ENCODE measurements around the gene RARA. TPM values are rescaled to one million over a fixed set of nuclear protein-coding genes. Genes with fewer than 3 reads are reported as not detected.

RARA gene
- total RNA-seq, 1 donor from 2014 or later: 38.8 TPM

GRCh38 chr17:40330850-40331470, 22.0 kb downstream of the RARA start:
- H3K4me1 ChIP-seq (ENCODE audit: insufficient read depth, low read length): peaks cover 27% of the 10 kb centered on the region
- no peak overlapping the region for H3K4me2 ChIP-seq (ENCODE audit: low read length)
- H3K9me3 ChIP-seq (ENCODE audit: insufficient read depth, low read depth, low read length): no peaks in the 10 kb centered on the region
- H3K4me3 ChIP-seq (ENCODE audit: insufficient read depth, low read depth, low read length): no peak overlapping the region
- H3K9ac ChIP-seq (ENCODE audit: low read length): peak overlapping the region; percentile 6
- no peak overlapping the region for H2AFZ ChIP-seq (ENCODE audit: low read depth, low read length)
- peaks cover 5% of the 10 kb centered on the region for H3K36me3 Mint-ChIP-seq (ENCODE audit: low read depth, unreplicated experiment)
- H3K4me1 Mint-ChIP-seq (ENCODE audit: low read depth, unreplicated experiment): peaks cover 22% of the 10 kb centered on the region
- no peak overlapping the region for H3K27ac Mint-ChIP-seq (ENCODE audit: unreplicated experiment)
- no peak for TF ChIP-seq EZH2 (IDR thresholded peaks at IDR 0.05; ENCODE audit: insufficient read depth, low read length)
- TF ChIP-seq, protein P1, sequence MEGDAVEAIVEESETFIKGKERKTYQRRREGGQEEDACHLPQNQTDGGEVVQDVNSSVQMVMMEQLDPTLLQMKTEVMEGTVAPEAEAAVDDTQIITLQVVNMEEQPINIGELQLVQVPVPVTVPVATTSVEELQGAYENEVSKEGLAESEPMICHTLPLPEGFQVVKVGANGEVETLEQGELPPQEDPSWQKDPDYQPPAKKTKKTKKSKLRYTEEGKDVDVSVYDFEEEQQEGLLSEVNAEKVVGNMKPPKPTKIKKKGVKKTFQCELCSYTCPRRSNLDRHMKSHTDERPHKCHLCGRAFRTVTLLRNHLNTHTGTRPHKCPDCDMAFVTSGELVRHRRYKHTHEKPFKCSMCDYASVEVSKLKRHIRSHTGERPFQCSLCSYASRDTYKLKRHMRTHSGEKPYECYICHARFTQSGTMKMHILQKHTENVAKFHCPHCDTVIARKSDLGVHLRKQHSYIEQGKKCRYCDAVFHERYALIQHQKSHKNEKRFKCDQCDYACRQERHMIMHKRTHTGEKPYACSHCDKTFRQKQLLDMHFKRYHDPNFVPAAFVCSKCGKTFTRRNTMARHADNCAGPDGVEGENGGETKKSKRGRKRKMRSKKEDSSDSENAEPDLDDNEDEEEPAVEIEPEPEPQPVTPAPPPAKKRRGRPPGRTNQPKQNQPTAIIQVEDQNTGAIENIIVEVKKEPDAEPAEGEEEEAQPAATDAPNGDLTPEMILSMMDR (IDR thresholded peaks at IDR 0.05; ENCODE audit: insufficient read depth, low read depth, low read length): no peak
- no peaks in the 10 kb centered on the region for H3K36me3 ChIP-seq (ENCODE audit: insufficient read depth, low read length)
- peaks cover 75% of the 10 kb centered on the region for H3K79me2 ChIP-seq (ENCODE audit: insufficient read depth, low read length)
- H3K27me3 Mint-ChIP-seq (ENCODE audit: low read depth, unreplicated experiment): no peaks in the 10 kb centered on the region
- H3K27me3 ChIP-seq (ENCODE audit: insufficient read depth, low read length): no peaks in the 10 kb centered on the region
- no peak for DNase-seq (ENCODE audit: low read depth)
- peaks cover 77% of the 10 kb centered on the region for H4K20me1 ChIP-seq (ENCODE audit: insufficient read depth, low read length)
- H3K27ac ChIP-seq (ENCODE audit: low read depth, low read length): no peak overlapping the region
- no peak for FAIRE-seq
- H3K9me3 Mint-ChIP-seq (ENCODE audit: unreplicated experiment): no peaks in the 10 kb centered on the region
- H3K4me3 Mint-ChIP-seq (ENCODE audit: unreplicated experiment): no peak overlapping the region

DNA sequence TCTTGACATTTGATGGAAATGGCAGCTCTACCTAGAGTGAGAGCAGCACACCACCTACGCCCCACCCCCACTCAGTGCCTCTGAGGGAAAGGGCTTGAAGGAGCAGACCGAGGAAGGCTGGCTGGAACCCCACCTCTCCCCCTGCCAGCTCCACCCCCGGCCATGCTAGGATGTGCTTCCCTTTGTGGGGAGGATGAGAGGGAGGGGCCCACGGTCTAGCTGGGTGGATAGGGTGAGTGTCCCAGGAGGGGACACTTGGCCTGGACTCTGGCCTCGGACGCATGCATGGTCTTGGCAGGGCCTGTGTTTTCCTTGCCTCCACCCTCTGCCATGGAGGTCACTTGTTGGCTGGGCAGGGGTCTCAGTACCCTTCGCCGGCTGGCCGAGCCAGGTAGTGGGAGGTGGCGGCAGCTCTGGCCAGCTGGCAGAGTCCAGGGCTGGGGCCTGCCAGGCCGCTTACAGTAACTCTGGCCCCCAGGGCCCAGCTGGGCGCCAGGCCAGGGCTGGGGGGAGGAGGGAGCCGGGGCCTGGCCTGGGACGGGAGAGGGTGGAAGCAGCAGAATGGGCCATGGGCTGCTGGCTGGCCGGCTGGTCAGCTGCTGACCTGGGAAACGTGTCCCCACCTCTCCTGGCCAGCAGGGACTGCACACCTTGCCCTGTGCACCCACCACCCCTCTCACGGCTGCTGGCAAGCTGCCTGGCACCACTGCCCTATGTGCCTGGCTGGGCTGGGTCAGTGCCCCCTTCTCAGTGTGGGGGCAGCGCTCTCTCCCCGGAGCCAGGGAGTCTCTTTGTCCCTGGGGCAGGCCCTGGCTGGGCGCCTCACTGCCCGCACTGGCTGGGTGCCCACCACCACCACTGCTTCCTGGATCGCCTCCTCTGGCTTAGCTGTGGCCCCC, 23.0 kb downstream of the RARA start:
- Histone ChIP-seq H3K36me3 (ENCODE audit: insufficient read depth, low read length) (no peaks in the 10 kb centered on the region), H3K4me3 (ENCODE audit: insufficient read depth, low read depth, low read length) (no peak overlapping the region), H2AFZ (ENCODE audit: low read depth, low read length) (no peak overlapping the region), H3K9me3 (ENCODE audit: insufficient read depth, low read depth, low read length) (no peaks in the 10 kb centered on the region), H3K27me3 (ENCODE audit: insufficient read depth, low read length) (no peaks in the 10 kb centered on the region), H3K27ac (ENCODE audit: low read depth, low read length) (peak overlapping the region; percentile 19), H3K4me2 (ENCODE audit: low read length) (peak overlapping the region; percentile 58), H3K9ac (ENCODE audit: low read length) (peak overlapping the region; percentile 14), H3K79me2 (ENCODE audit: insufficient read depth, low read length) (peaks cover 67% of the 10 kb centered on the region), H4K20me1 (ENCODE audit: insufficient read depth, low read length) (peaks cover 68% of the 10 kb centered on the region), H3K4me1 (ENCODE audit: insufficient read depth, low read length) (peaks cover 27% of the 10 kb centered on the region)
- FAIRE-seq (no peak), DNase-seq (ENCODE audit: low read depth) (peak; percentile 41)
- no peak for TF ChIP-seq EZH2 (IDR thresholded peaks at IDR 0.05; ENCODE audit: insufficient read depth, low read length)
- TF ChIP-seq, protein P1 (IDR thresholded peaks at IDR 0.05; ENCODE audit: insufficient read depth, low read depth, low read length): no peak
- peaks cover 15% of the 10 kb centered on the region for H3K4me1 Mint-ChIP-seq (ENCODE audit: low read depth, unreplicated experiment)
- H3K27me3 Mint-ChIP-seq (ENCODE audit: low read depth, unreplicated experiment): no peaks in the 10 kb centered on the region
- no peaks in the 10 kb centered on the region for H3K9me3 Mint-ChIP-seq (ENCODE audit: unreplicated experiment)
- no peak overlapping the region for H3K27ac Mint-ChIP-seq (ENCODE audit: unreplicated experiment)
- no peak overlapping the region for H3K4me3 Mint-ChIP-seq (ENCODE audit: unreplicated experiment)
- H3K36me3 Mint-ChIP-seq (ENCODE audit: low read depth, unreplicated experiment): peaks cover 5% of the 10 kb centered on the region
